Sigmoid colon (tissue), 7 donors: ENCODE measurements around the gene NFKB1. TPM values are rescaled to one million over a fixed set of nuclear protein-coding genes. Genes with fewer than 3 reads are reported as not detected.

Experiments used
- DNase-seq: peaks from one replicate; pipeline ENCODE4 v3.0.0-alpha.2; 2019
- H3K27ac ChIP-seq, 4 donors: fragments of 200-600 bp; sonication (generic); one replicate each; pipeline ENCODE4 v1.5.1; 2016 to 2019; ENCODE audit warnings: mild to moderate bottlenecking in 1 of 4
- H3K27me3 ChIP-seq, 3 donors: fragments of 200-600 bp; sonication (generic); one replicate each; pipeline ENCODE4 v1.5.1; 2019; ENCODE audit warnings: mild to moderate bottlenecking in 1 of 3
- H3K36me3 ChIP-seq, 4 donors: fragments of 200-600 bp; sonication (generic); one replicate each; pipeline ENCODE4 v1.5.1; 2016 to 2019
- H3K4me1 ChIP-seq, 4 donors: fragments of 200-600 bp; sonication (generic); one replicate each; pipeline ENCODE4 v1.5.1; 2017 to 2019
- H3K4me3 ChIP-seq, 4 donors: fragments of 200-600 bp; sonication (generic); one replicate each; pipeline ENCODE4 v1.5.1; 2017 to 2019; ENCODE audit warnings: mild to moderate bottlenecking in 2 of 4, moderate library complexity in 1 of 4
- H3K9me3 ChIP-seq, 4 donors: fragments of 200-600 bp in 3 of 4; sonication (generic) in 3 of 4; one replicate each; pipeline versions ENCODE4 v1.5.1 to v1.6.1; 2013 to 2019
- EP300 ChIP-seq, 4 donors: sonication (generic); formaldehyde crosslinking; IDR thresholded peaks; one replicate each; pipeline ENCODE4 v1.6.1; 2017; ENCODE audit warnings: antibody characterized with exemption in 4 of 4
- POLR2A ChIP-seq, 2 donors: fragments of 450-650 bp; IDR thresholded peaks; one replicate each; pipeline ENCODE4 v1.6.1; 2016; ENCODE audit warnings: antibody characterized with exemption in 2 of 2, mild to moderate bottlenecking in 2 of 2, moderate library complexity in 2 of 2
- POLR2AphosphoS5 ChIP-seq, 4 donors: sonication (generic); formaldehyde crosslinking; IDR thresholded peaks; one replicate each; pipeline ENCODE4 v1.6.1; 2017; ENCODE audit warnings: antibody characterized with exemption in 4 of 4
- WGBS, 2 donors: extraction: QIAGEN DNeasy Blood & Tissue Kit; methylation state at CpG; one replicate each; pipeline ENCODE4 v1.1.7; 2013; 5-methylcytosine and 5-hydroxymethylcytosine counted together
- intact Hi-C: fragments of 100-400 bp; cut with DNase I; formaldehyde crosslinking; loops from one replicate; pipeline ENCODE4 v1.15.1; 2023
- polyA plus RNA-seq, 3 donors: library from polyadenylated mRNA; stranded (reverse); fragments of 200-250 nt; gene quantifications; one replicate each; pipeline ENCODE4 v1.2.3, GENCODE V29; 2013
- total RNA-seq, 4 donors: library from RNA; depleted of rRNA; stranded (reverse); fragments of >200 nt; gene quantifications; one replicate each; pipeline ENCODE4 v1.1.0, GENCODE V29; 2016
- TF ChIP-seq, protein P1 (sequence below), 4 experiments: fragments of 450-650 bp in 3 of 4; fragments of 200-600 bp in 1 of 4; IDR thresholded peaks; one replicate each; pipeline ENCODE4 v1.5.1; 2016 to 2019; ENCODE audit warnings: antibody characterized with exemption in 4 of 4, mild to moderate bottlenecking in 3 of 4, moderate library complexity in 2 of 4
- donor health status: healthy with polysubstance abuse.
- donor health status: Bipolar disorder and iron deficiency.
- donor health status: healthy.

NFKB1 gene
- total and polyA plus RNA-seq, 7 donors = 19.2 to 29.8 (median 27.0) TPM

DNA sequence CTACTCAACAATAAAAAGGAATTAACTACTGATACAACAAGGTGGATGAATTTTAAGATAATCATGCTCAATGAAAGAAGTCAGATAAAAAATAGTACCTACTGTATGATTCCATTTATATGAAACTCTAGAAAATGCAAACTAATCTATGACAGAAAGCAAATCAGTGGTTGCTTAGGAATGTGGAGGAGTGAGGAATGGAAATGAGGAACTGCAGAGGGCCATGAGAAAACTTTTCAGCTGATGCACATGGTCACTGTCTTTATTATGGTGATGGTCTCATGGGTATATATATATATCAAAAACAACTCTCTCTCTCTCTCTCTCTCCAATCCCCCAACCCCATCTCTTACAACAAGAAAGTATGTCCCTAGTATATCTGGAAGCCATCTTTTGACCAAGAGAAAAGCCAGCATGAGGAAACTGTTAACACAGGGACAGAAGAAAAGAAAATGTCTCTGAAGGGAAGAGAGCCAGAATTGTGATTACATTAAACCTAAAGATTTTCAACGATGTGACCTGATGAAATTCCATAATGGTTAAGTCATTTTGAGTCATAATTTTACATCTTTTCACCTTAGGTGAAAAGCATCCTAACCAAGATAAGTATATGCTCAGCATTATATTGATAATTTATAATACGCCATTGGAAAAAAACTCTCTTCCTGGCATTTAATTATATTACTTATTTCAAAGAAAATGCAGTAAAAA, 8.5 kb upstream of the NFKB1 start:
- TF ChIP-seq EP300 (IDR thresholded peaks at IDR 0.05) (no peak), POLR2A (IDR thresholded peaks at IDR 0.05) (no peak), POLR2AphosphoS5 (IDR thresholded peaks at IDR 0.05) (no peak)
- TF ChIP-seq, protein P1, sequence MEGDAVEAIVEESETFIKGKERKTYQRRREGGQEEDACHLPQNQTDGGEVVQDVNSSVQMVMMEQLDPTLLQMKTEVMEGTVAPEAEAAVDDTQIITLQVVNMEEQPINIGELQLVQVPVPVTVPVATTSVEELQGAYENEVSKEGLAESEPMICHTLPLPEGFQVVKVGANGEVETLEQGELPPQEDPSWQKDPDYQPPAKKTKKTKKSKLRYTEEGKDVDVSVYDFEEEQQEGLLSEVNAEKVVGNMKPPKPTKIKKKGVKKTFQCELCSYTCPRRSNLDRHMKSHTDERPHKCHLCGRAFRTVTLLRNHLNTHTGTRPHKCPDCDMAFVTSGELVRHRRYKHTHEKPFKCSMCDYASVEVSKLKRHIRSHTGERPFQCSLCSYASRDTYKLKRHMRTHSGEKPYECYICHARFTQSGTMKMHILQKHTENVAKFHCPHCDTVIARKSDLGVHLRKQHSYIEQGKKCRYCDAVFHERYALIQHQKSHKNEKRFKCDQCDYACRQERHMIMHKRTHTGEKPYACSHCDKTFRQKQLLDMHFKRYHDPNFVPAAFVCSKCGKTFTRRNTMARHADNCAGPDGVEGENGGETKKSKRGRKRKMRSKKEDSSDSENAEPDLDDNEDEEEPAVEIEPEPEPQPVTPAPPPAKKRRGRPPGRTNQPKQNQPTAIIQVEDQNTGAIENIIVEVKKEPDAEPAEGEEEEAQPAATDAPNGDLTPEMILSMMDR (IDR thresholded peaks at IDR 0.05) = no peak
- intact Hi-C loops = no loop called here
- Histone ChIP-seq H3K9me3 (no peaks in the 10 kb centered on the region), H3K4me3 (no peak overlapping the region), H3K36me3 (no peaks in the 10 kb centered on the region), H3K27ac (no peak overlapping the region), H3K27me3 (no peaks in the 10 kb centered on the region), H3K4me1 (peaks cover 0 to 4% (median 0%) of the 10 kb centered on the region in 4 donors)
- WGBS, 2 donors = 60 to 81% methylated on average over 2 of the region's 2 CpGs
- DNase-seq = no peak

DNA sequence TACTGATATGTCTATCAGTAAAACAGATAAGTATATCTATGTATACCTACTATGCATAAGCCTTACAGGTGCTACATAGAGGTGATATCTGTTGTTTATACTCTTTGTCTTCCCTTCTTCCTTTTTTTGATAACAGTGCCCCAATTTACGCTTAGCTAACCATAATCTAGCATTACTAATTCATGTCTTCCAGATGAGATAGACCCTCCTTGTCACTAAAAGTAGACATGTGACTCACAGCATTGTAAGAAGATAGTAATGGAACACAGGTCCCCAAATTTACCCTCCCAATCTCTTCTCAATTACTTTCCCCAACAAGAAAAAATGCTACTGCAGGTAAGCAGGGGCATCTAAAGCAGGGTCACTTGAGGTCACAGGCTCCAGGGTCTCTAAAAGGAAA, 7.9 kb upstream of the NFKB1 start:
- intact Hi-C loops = no loop called here

DNA sequence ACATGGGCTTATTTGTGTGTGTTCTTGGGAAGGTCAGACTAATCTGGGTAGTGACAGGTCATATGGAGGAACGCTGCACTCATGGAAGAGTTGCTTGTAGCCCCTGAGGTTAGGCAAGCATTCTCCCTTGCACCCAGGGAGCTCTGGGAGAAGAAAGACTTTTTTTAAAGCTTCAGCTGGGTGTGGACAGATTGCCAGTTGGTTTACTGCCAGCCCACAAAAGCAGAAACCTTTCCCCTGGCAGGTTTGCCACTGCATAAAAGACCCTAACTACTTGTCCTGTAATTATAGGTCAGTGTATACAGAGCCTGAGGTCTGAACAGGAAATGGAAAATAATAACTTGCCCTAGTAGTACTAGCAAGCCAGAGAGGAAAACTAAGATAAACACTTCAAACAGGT, 7.4 kb upstream of the NFKB1 start:
- Histone ChIP-seq H3K27me3 (no peaks in the 10 kb centered on the region), H3K4me3 (no peak overlapping the region), H3K9me3 (no peaks in the 10 kb centered on the region), H3K36me3 (no peaks in the 10 kb centered on the region), H3K27ac (no peak overlapping the region), H3K4me1 (peaks cover 0 to 4% (median 0%) of the 10 kb centered on the region in 4 donors)
- WGBS, 2 donors = 20 to 70% methylated on average over 1 of the region's 1 CpG
- no peak for DNase-seq
- TF ChIP-seq POLR2A (IDR thresholded peaks at IDR 0.05) (no peak), POLR2AphosphoS5 (IDR thresholded peaks at IDR 0.05) (no peak), EP300 (IDR thresholded peaks at IDR 0.05) (no peak)
- TF ChIP-seq, protein P1 (IDR thresholded peaks at IDR 0.05) = no peak
- intact Hi-C loops = no loop called here

More for the DNA sequence above, 7.9 kb upstream of the NFKB1 start:
- 44 to 78% methylated on average over 1 of the region's 1 CpG for WGBS, 2 donors
- Histone ChIP-seq H3K9me3 (no peaks in the 10 kb centered on the region), H3K4me1 (peaks cover 0 to 4% (median 0%) of the 10 kb centered on the region in 4 donors), H3K27me3 (no peaks in the 10 kb centered on the region), H3K36me3 (no peaks in the 10 kb centered on the region), H3K27ac (no peak overlapping the region), H3K4me3 (no peak overlapping the region)
- no peak for DNase-seq
- TF ChIP-seq, protein P1 (IDR thresholded peaks at IDR 0.05) = no peak
- TF ChIP-seq POLR2A (IDR thresholded peaks at IDR 0.05) (no peak), POLR2AphosphoS5 (IDR thresholded peaks at IDR 0.05) (no peak), EP300 (IDR thresholded peaks at IDR 0.05) (no peak)

- Histone ChIP-seq H3K36me3 (no peaks in the 10 kb centered on the region), H3K9me3 (no peaks in the 10 kb centered on the region), H3K27ac (no peak overlapping the region), H3K4me1 (peaks cover 0 to 7% (median under 1%) of the 10 kb centered on the region in 4 donors), H3K4me3 (no peak overlapping the region), H3K27me3 (no peaks in the 10 kb centered on the region)
- intact Hi-C loops = loop anchor here (5.0 kb wide), 1 partner anchor 128 kb away; no protein-coding TSS in a partner anchor
- TF ChIP-seq POLR2AphosphoS5 (IDR thresholded peaks at IDR 0.05) = no peak
- TF ChIP-seq, protein P1 (IDR thresholded peaks at IDR 0.05) = no peak
- TF ChIP-seq EP300 (IDR thresholded peaks at IDR 0.05) = no peak
- TF ChIP-seq POLR2A (IDR thresholded peaks at IDR 0.05) = no peak
- no peak for DNase-seq
- 88 to 89% methylated on average over 1 of the region's 1 CpG for WGBS, 2 donors
Observed at GRCh38 chr4:102494603-102495002, 6.6 kb upstream of the NFKB1 start.
